T-helper 2 cell treated with Interferon-gamma antibody and Interleukin-4, amounts not matched to agents 5 μg/mL and 100 μg/mL, for 36 hours (primary cell): ENCODE results near the gene TYROBP.
A peak's percentile ranks its signal among the peaks of the same experiment; 100 is the strongest.
"Not testable (repeated sequence)": the region's sequence is repeated elsewhere in the genome, so short reads cannot be mapped to it uniquely, and the experiment has no call there.

Source experiments
- DNase-seq: peaks from one replicate; pipeline ENCODE4 v3.0.0; 2021; ENCODE audit warnings: low spot score
- H3K27ac Mint-ChIP-seq: one replicate; pipeline ENCODE4 v1.8.0; 2021; ENCODE audit warnings: mild to moderate bottlenecking, mixed read lengths
- H3K27me3 Mint-ChIP-seq: one replicate; pipeline ENCODE4 v1.8.0; 2021; ENCODE audit warnings: low read depth, mixed read lengths
- H3K36me3 Mint-ChIP-seq: one replicate; pipeline ENCODE4 v1.8.0; 2021; ENCODE audit warnings: low read depth, mixed read lengths
- H3K4me1 Mint-ChIP-seq: one replicate; pipeline ENCODE4 v1.8.0; 2021; ENCODE audit warnings: low read depth, mixed read lengths
- H3K4me3 Mint-ChIP-seq: one replicate; pipeline ENCODE4 v1.8.0; 2022; ENCODE audit warnings: mild to moderate bottlenecking, moderate library complexity, mixed read lengths
- H3K9me3 Mint-ChIP-seq: one replicate; pipeline ENCODE4 v1.8.0; 2021; ENCODE audit warnings: mixed read lengths

Gene TYROBP

GRCh38 chr19:35915443-35915842, 7.3 kb upstream of the TYROBP start:
- no peak overlapping the region for H3K4me3 Mint-ChIP-seq
- no peaks in the 10 kb centered on the region for H3K27me3 Mint-ChIP-seq
- no peak overlapping the region for H3K27ac Mint-ChIP-seq
- no peak for DNase-seq
- H3K9me3 Mint-ChIP-seq: no peaks in the 10 kb centered on the region
- H3K36me3 Mint-ChIP-seq: no peaks in the 10 kb centered on the region
- no peaks in the 10 kb centered on the region for H3K4me1 Mint-ChIP-seq

- Mint-ChIP-seq H3K4me1 (peaks cover 7% of the 10 kb centered on the region), H3K36me3 (no peaks in the 10 kb centered on the region), H3K27me3 (no peaks in the 10 kb centered on the region), H3K4me3 (no peak overlapping the region), H3K27ac (no peak overlapping the region), H3K9me3 (no peaks in the 10 kb centered on the region)
- DNase-seq: no peak
Measured at GRCh38 chr19:35913589-35913988, 5.5 kb upstream of the TYROBP start.

GRCh38 chr19:35911790-35912189, 3.7 kb upstream of the TYROBP start:
- no peaks in the 10 kb centered on the region for H3K9me3 Mint-ChIP-seq
- H3K4me3 Mint-ChIP-seq: no peak overlapping the region
- DNase-seq: no peak
- no peaks in the 10 kb centered on the region for H3K27me3 Mint-ChIP-seq
- H3K27ac Mint-ChIP-seq: peak overlapping the region; percentile 31
- no peaks in the 10 kb centered on the region for H3K36me3 Mint-ChIP-seq
- H3K4me1 Mint-ChIP-seq: peaks cover 7% of the 10 kb centered on the region

- no peak overlapping the region for H3K27ac Mint-ChIP-seq
- no peaks in the 10 kb centered on the region for H3K36me3 Mint-ChIP-seq
- no peaks in the 10 kb centered on the region for H3K27me3 Mint-ChIP-seq
- H3K4me1 Mint-ChIP-seq: peaks cover 7% of the 10 kb centered on the region
- H3K4me3 Mint-ChIP-seq: no peak overlapping the region
- H3K9me3 Mint-ChIP-seq: no peaks in the 10 kb centered on the region
- no peak for DNase-seq
Measured at GRCh38 chr19:35911173-35911572, 3.1 kb upstream of the TYROBP start.

- H3K27me3 Mint-ChIP-seq, H3K4me1 Mint-ChIP-seq, H3K4me3 Mint-ChIP-seq, H3K9me3 Mint-ChIP-seq, H3K36me3 Mint-ChIP-seq, DNase-seq, H3K27ac Mint-ChIP-seq: not testable (repeated sequence)
Measured at GRCh38 chr19:35910355-35910754, 2.3 kb upstream of the TYROBP start.

GRCh38 chr19:35909684-35910035, 1.6 kb upstream of the TYROBP start:
- Mint-ChIP-seq H3K27ac (no peak overlapping the region), H3K36me3 (no peaks in the 10 kb centered on the region), H3K4me1 (peaks cover 13% of the 10 kb centered on the region), H3K27me3 (no peaks in the 10 kb centered on the region), H3K9me3 (no peaks in the 10 kb centered on the region), H3K4me3 (no peak overlapping the region)
- DNase-seq: no peak

GRCh38 chr19:35908973-35909683, 1.0 kb upstream of the TYROBP start:
- no peaks in the 10 kb centered on the region for H3K27me3 Mint-ChIP-seq
- H3K4me1 Mint-ChIP-seq: peaks cover 18% of the 10 kb centered on the region
- no peaks in the 10 kb centered on the region for H3K36me3 Mint-ChIP-seq
- H3K27ac Mint-ChIP-seq: peak overlapping the region; percentile 44
- no peaks in the 10 kb centered on the region for H3K9me3 Mint-ChIP-seq
- no peak overlapping the region for H3K4me3 Mint-ChIP-seq
- DNase-seq: no peak

- Mint-ChIP-seq H3K27me3 (no peaks in the 10 kb centered on the region), H3K4me3 (no peak overlapping the region), H3K9me3 (no peaks in the 10 kb centered on the region), H3K27ac (peak overlapping the region; percentile 26), H3K36me3 (peaks cover 5% of the 10 kb centered on the region), H3K4me1 (peaks cover 30% of the 10 kb centered on the region)
- DNase-seq: no peak
Measured at GRCh38 chr19:35907377-35907745, 734 bp downstream of the TYROBP start.

GRCh38 chr19:35905178-35905727, 2.8 kb downstream of the TYROBP start:
- H3K4me1 Mint-ChIP-seq: peaks cover 38% of the 10 kb centered on the region
- no peaks in the 10 kb centered on the region for H3K27me3 Mint-ChIP-seq
- DNase-seq: no peak
- H3K4me3 Mint-ChIP-seq: no peak overlapping the region
- no peaks in the 10 kb centered on the region for H3K9me3 Mint-ChIP-seq
- H3K36me3 Mint-ChIP-seq: peaks cover 5% of the 10 kb centered on the region
- peak overlapping the region; percentile 85 for H3K27ac Mint-ChIP-seq

- no peaks in the 10 kb centered on the region for H3K9me3 Mint-ChIP-seq
- H3K27ac Mint-ChIP-seq: peak overlapping the region; percentile 85
- peaks cover 37% of the 10 kb centered on the region for H3K4me1 Mint-ChIP-seq
- peak overlapping the region; percentile 12 for H3K4me3 Mint-ChIP-seq
- no peak for DNase-seq
- H3K36me3 Mint-ChIP-seq: peaks cover 6% of the 10 kb centered on the region
- no peaks in the 10 kb centered on the region for H3K27me3 Mint-ChIP-seq
Measured at GRCh38 chr19:35904311-35905068, 3.6 kb downstream of the TYROBP start.

GRCh38 chr19:35903550-35904179, 4.4 kb downstream of the TYROBP start:
- Mint-ChIP-seq H3K4me3 (peak overlapping the region; percentile 89), H3K9me3 (no peaks in the 10 kb centered on the region), H3K36me3 (peaks cover 12% of the 10 kb centered on the region), H3K27me3 (no peaks in the 10 kb centered on the region), H3K27ac (peak overlapping the region; percentile 96), H3K4me1 (peaks cover 32% of the 10 kb centered on the region)
- peak; percentile 89 for DNase-seq

- Mint-ChIP-seq H3K36me3 (peaks cover 16% of the 10 kb centered on the region), H3K27ac (peak overlapping the region; percentile 96), H3K4me1 (peaks cover 35% of the 10 kb centered on the region)
Measured at GRCh38 chr19:35902870-35903475, 5.1 kb downstream of the TYROBP start.

GRCh38 chr19:35901854-35902661, 6.0 kb downstream of the TYROBP start, which contains the start of gene HCST:
Gene HCST, plus strand, starts transcription at chr19:35902529. Its CDS starts 65 bp downstream, at chr19:35902594.
- peaks cover 40% of the 10 kb centered on the region for H3K4me1 Mint-ChIP-seq
- no peaks in the 10 kb centered on the region for H3K9me3 Mint-ChIP-seq
- H3K27me3 Mint-ChIP-seq: no peaks in the 10 kb centered on the region
- peak; percentile 47 for DNase-seq
- peak within 1 kb of the TSS; percentile 89 for H3K4me3 Mint-ChIP-seq
- H3K27ac Mint-ChIP-seq: peak within 1 kb of the TSS; percentile 96
- peaks cover 24% of the 10 kb centered on the region for H3K36me3 Mint-ChIP-seq

More at GRCh38 chr19:35902870-35903475, 5.1 kb downstream of the TYROBP start:
- peak overlapping the region; percentile 89 for H3K4me3 Mint-ChIP-seq
- no peaks in the 10 kb centered on the region for H3K9me3 Mint-ChIP-seq
- H3K27me3 Mint-ChIP-seq: no peaks in the 10 kb centered on the region
- DNase-seq: no peak
